M059J (cell line): ENCODE measurements around the gene GALNT14. TPM values are rescaled to one million over a fixed set of nuclear protein-coding genes. Genes with fewer than 3 reads are reported as not detected.

Experiments used
- DNase-seq: peaks from one replicate; pipeline ENCODE4 v3.0.0-alpha.2; 2012; ENCODE audit warnings: low read depth
- total RNA-seq: library from RNA; depleted of rRNA; stranded (reverse); fragments of >200 nt; shearing (Covaris generic); gene quantifications from 2 replicates; pipeline ENCODE4 v1.2.3, GENCODE V29; 2014

The GALNT14 gene
- total RNA-seq, 1 experiment from 2014 or later = 0.20 TPM

DNA sequence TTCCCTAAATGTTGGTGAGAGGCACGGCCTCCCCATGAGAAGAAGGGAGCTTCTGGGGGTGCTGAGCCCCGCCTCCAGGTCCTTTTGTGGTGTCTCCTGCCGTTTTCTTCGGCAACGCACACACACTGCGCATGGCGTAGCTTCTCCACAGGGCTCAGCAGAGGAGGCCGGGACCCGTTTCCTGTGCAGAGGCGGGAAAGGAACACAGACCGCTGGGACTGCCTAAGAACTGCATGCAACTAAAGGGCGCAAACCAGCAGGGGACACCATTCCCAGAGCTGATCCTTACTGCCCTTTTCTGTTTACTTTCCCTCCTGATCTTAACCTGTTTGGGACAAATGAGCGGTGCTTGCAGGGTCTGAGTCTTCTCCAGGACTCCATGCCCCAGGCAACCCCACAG lies 240.7 kb downstream of the GALNT14 start:
- no peak for DNase-seq

DNA sequence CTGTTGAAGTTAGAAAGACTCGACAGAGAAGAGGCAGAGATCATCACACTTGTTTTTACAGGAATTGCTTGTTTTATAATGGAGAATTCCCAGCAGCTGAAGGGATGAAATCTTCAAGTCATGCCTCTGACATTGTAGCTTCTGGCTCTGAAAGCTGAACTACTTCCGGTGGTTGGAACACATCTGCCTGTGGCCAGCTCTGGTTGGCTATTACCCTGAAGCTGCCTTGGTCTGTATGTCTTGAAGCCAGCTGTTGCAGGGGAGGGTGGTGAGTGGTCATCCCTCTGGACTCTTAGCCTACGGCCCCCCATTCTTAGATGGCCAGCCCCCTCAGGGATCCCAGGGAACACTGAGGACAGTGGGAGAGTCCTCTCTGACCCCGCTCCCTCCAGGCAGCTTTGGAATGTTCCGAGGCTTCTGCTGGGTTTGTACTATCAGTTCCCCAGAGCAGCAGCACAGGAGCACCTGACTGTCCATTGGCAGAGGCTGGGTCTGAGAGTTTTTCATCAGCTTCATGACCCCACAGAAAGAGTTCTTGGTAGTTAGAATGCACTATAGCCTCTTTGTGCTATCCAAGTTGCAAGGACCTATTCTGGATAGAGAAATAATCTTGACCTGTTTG lies 243.6 kb downstream of the GALNT14 start:
- DNase-seq = no peak

DNA sequence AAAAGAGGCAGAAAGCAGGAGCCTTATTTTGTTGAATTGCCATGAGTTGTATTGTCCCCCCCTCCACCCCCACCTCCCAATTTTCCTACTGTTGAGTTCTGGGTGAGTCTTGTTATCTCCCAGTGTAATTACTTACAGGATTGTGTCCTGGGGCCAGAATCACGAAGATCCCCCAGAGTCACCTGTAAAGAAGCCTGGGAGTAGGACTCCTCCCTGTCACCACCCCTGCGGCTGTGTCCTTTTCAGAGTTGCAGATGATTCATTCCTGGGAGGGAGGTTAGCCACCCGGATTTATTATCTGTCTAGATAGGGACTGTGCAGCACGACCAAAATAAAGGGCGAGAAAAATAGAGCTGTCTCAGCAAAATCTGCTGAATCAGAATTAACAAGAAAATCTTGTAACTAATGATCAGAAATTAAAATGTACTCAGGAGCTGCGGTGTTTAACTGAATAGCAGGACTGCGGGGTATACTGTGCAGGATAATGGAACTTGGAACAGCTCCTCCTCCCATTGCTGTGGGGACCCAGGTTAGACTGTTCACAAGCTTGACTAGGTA lies 249.3 kb downstream of the GALNT14 start:
- DNase-seq = no peak

DNA sequence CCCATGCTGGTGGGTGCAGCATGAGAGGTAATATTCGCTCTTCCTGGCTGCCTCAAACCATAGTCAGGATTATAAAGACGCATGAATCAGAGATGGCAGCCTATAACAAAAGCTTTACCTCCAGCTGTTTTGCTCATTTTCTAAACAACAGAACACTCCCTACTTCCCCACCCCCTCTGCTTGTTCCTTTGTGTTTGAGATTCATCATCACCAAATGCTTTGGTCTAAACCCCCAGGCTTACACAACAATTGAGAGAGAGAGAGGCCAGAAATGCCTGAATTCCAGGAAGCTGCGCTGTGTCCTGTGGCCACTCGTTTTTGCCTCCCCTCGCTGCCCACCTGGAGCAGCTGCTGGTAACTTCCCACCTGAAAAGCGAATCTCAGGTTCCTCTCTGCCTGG lies 252.2 kb downstream of the GALNT14 start:
- no peak for DNase-seq

DNA sequence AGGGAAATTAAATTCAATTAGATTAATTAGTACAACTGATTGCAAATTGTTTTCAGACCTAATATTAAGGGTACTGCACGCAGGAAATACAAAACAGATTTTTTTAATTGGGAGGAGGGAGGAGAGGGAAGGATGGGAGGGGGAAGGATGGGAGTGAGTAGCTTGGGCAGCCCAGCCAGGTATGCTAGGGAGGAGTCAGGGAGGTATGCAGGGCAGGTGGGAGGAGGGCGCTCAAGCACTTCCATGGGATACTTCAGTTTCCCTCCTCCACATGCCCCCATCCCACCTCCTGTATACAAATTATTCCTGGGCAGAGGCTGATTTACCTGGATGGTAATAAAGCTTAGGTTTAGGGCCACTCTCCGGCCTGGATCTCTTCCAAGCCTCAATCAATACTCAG lies 254.4 kb downstream of the GALNT14 start:
- no peak for DNase-seq

DNA sequence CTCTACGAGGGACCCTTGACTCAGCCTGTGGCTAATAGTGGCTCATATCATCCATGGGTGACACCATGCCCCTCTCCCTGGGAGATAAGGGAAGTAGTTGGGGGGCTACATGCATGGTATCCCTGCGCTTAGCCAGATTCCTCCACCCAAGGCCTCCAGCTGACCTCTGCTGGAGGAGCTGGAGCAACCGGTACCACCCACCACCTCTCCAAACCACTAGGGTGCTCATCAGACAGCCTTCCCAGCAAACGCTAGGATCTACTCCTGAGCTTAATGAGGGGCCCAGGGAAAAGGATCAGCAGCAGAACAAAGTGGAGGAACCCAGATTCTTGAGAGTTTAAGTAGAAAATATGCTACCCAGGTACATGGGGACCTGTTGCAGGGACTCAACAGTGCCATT lies 255.1 kb downstream of the GALNT14 start:
- DNase-seq = no peak

DNA sequence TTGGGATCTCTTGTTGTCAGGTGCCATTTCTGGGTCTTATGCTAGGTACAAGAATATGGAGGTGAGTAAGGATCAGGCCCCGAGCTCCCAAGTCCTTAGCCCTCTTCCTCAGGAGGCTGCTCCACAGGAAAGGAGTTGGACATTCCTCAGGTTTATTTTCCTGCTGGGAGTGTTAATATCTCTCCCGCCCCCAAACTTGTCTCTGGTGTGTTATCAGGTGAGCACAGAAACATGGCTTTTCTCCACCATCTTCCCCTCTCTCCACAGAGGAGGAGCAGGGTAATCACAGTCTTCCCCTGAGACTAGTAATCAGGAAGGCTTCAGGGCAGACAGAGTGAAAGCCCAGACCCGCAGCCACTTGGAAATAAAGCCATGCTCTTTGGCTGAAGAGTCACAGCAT lies 257.7 kb downstream of the GALNT14 start:
- no peak for DNase-seq

DNA sequence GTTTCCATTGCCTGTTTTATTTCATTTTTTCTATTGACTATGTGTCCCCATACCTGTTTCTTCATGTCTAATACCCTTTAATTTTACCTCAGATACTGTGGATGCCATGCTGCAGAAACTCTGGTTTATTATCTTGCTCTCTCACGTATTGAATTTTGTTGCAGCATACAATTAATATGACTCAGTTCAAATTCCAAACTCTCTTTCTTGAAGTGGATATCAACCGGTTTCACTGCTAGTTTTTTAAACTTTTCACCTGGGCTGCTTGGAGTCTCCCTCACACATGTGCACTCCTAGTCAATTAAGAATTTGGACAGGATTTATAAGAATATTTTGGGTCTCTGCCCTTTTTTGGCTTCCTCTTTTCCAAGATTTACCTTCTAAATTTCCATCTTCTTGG lies 260.4 kb downstream of the GALNT14 start:
- no peak for DNase-seq

DNA sequence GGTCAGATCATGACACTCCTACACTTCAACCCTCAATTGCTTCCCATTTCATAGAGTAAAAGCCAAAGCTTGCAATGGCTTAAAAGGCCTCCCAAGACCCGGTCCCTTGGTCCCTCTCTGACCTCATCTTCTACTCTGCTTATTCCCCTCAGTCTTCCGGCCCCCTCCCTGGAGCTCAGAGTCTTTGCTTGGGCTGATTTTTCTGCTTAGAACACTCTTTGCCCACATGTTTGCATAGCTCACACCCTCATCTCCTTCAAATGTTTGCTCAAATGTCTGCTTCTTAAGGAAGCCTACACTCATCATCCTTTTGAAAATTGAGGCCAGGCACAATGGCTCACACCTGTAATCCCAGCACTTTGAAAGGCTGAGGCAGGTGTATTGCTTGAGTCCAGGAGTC lies 265.4 kb downstream of the GALNT14 start:
- DNase-seq = no peak

DNA sequence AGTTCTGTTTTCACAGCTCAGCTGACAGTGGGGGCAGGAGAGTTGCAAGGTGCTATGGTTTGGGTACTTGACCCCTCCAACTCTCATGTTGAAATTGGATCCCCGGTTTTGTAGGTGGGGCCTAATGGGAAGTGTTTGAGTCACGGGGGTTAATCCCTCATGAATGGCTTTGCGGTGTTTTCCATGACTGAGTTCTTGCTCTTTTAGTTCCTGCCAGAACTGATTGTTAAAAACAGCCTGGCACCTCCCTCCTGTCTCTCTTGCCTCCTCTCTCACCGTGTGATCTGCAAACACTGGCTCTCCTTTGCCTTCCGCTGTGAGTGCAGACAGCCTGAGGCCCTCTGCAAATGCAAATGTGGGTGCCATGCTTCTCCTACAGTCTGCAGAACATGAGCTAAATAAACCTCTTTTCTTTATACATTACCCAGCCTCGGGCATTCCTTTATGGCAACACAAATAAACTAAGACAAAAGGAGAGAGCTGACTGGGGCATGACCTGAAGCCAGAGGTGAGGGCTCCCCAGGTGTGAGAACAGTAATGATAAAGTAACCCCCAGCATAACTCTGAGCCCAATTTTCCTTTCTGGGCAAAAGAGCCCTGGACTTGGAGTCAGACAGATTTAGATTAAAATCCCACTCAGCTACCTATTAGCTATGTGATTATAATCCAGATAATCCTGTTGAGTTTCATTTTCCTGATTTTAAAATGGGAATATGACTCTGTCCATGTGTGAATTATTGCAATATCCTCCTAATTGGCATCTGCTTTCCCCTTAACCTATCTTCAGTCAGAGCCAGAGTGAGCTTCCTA lies 266.1 kb downstream of the GALNT14 start:
- peak; percentile 16 for DNase-seq

DNA sequence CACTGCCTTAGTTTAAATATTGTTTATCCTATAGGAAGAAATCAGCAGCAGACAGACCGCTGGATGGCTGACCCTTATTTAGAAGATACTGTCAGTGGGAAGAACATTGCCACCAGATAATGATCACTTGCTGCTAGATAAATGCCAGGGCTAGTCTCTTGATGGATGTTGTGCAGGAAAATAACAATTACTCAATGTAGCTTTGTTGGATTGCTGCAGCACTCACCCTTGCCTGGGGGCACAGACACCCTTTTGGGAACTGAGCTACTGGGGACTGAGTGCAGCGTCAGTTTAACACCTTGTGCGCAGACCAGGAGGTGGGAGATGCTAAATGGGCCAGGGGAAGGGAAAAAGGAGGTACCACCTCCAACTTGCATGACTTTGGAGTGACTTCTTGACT lies 266.8 kb downstream of the GALNT14 start:
- DNase-seq = no peak

DNA sequence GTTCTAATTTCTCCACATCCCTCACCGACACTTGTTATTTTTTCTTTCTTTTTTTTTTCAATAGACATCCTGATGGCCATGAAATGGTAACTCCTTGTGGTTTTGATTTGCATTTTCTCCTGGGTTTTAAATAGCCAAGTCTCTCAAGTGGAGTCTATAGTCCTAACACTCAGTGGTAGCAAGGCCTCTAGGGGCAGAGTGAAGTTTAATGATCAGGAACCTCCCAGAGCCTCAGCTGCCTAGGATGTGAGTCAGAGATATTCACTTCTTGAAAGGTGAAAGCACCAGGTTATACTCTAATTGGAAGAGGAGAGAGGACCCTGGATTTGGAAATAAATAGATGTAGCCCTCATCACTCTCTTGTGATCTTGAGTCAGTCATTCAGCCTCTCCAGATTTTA lies 268.3 kb downstream of the GALNT14 start:
- no peak for DNase-seq

DNA sequence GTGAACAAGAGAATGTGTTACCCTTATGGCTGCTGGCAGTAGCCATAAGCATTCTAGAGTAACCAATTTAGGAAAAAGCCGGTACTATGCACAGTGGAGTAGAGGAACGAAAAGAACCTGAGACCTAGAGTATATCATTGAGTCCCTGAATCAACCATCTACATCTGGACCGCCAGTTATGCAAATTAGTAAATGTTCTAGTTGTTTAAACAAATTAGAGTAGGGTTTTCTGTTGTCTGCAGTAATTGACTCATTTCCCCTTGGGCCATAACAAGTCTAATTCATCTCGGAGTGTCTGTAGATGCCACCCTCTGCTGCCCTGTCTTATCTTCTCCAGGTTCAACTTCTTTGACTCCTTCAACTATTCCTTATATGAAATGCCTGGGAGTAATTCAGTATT lies 270.9 kb downstream of the GALNT14 start:
- no peak for DNase-seq

DNA sequence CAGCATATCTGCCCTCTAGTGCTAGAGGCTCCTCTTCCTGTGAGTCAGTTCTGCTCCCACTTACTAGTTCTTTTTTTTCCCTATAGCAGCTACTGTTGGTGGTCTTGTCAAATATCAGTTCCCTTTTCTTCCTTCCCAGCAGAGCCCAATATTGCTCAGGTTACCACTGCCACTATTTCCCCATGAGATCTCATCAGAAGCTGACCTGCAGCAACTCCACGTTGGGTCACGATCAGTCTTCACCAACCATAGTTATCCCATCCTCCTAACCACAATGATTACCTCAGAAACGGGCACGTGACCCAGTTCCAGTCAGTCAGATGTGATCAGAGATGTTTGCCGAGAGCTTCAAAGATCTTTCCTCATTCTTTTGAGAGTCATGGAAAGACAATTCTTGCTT lies 271.3 kb downstream of the GALNT14 start:
- DNase-seq = no peak

DNA sequence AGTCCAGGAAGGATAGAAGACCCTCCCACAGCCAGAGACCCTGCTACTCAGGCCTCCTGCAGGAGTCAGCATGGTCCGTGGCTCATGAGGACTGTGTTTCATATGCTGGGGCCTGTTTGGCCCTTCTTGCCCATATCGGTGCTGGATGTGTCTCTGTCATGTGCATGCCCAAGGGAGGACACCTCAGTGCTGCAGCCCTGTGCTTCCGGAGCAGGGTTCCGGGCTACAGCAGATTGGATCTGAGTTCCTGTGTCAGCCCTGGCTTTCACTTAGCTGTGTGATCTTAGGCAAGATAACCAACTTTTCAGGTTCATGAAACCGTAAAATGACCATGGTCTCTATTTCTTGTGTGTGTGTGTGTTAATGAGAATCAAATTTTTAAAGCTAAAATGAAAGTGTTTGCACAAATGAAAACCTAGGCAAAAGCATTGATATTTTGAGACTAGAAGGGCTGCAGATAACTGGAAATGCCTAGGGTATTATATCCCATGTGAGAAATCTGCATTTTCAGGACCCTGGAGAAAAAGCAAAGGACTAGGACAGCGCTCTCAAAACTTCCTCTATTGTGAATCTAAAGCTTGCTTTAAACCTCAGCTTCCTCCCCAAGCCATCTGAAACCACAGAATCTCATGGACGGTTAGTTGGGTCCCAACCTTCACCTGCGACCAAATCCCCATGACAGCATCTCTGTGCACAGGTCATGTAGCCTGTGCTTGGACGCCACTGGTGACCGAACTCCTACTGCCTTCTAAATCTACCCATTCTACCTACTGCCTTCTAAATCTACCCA lies 272.2 kb downstream of the GALNT14 start:
- DNase-seq = no peak

DNA sequence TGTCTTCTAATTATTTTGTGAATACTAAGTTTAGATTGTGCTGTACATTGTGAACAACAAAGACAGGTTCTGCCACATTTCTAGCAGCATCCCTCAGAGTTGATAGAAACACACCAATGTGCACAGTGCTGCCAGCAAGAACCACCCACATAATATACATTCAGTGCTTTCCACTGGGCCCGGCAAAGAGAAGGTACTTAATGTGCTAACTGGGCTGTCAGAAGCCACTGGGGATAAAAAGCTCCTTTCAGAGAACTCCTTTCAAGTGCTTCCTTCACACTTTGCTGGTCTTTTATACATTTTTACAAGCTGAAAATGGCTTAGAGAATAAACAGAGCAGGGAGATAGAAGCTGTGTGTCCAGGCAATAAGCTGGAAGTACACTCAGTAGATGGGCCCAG lies 273.0 kb downstream of the GALNT14 start:
- DNase-seq = no peak

DNA sequence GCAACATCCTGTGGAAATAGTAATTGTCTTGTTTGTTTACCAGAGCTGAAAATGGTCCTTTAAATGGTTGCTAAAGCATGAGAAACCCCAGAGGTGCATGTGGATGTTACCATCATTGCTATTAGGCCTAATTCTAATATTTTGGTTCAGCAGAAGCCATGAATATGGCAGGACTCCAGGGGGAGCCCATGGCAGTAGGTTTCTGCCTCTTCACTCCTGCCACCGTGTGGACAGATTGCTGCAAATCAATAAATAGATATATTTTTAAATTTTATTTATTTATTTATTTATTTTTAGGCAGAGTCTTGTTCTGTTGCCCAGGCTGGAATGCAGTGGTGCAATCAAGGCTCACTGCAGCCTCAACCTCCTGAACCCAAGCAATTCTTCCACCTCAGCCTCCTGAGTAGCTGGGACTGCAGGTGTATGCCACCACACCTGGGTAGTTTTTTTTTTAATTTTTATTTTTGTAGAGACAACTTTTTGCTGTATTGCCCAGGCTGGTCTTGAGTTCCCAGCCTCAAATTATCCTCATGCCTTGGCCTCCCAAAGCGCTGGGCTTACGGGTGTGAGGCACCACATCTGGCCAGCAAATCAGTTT lies 276.1 kb downstream of the GALNT14 start:
- peak; percentile 68 for DNase-seq

DNA sequence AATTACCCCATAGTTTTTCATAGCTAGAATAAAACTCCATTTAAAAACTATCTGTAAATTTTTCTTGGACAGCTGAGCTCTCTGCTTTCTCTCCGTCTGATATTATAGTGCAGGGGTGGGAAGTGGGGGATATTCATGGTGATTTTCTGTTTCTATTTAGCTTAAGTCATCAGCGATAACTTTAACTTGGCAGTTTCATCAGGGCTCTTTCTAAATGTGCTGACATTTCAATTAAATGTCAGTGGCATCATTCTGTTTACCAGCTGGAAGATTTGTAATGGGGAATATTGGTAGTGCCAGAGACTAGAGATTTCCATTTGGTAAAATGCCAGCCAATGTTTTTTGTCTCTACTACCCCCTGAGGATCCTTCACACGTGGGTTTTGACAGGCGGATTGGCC lies 277.5 kb downstream of the GALNT14 start:
- no peak for DNase-seq
